Middle frontal gyrus (tissue), 1 donor: ENCODE data around the gene RHBDL1.

Experiments
- DNase-seq: peaks from one replicate; pipeline ENCODE4 v3.0.0-alpha.2; 2015; ENCODE audit warnings: low spot score; ENCODE audit errors: extremely low spot score

Gene RHBDL1

GRCh38 chr16:672851-673250, 2.6 kb upstream of the RHBDL1 start:
- no peak for DNase-seq

- DNase-seq, result no peak
Measured at GRCh38 chr16:673399-673991, 2.0 kb upstream of the RHBDL1 start.

- DNase-seq, result no peak
Measured at GRCh38 chr16:674214-674881, 1.1 kb upstream of the RHBDL1 start.

- no peak for DNase-seq
Measured at GRCh38 chr16:675884-676564, 553 bp downstream of the RHBDL1 start.

- DNase-seq, result no peak
Measured at GRCh38 chr16:676565-676902, 1.1 kb downstream of the RHBDL1 start.

- no peak for DNase-seq
Measured at GRCh38 chr16:676913-677312, 1.4 kb downstream of the RHBDL1 start.

- DNase-seq, result no peak
Measured at GRCh38 chr16:677316-678190, 2.1 kb downstream of the RHBDL1 start.

GRCh38 chr16:678209-678857, 2.9 kb downstream of the RHBDL1 start:
- DNase-seq, result no peak

- DNase-seq, result no peak
Measured at GRCh38 chr16:678858-679813, 3.7 kb downstream of the RHBDL1 start.

- peak; percentile 81 for DNase-seq
Measured at GRCh38 chr16:679814-680624, 4.5 kb downstream of the RHBDL1 start, which contains the start of gene STUB1. Gene STUB1 (plus strand): TSS chr16:680410. CDS start chr16:680526, 116 bp downstream.

- no peak for DNase-seq
Measured at GRCh38 chr16:680625-680945, 5.1 kb downstream of the RHBDL1 start.

GRCh38 chr16:680967-681745, 5.7 kb downstream of the RHBDL1 start:
- DNase-seq, result no peak

GRCh38 chr16:681746-682427, 6.4 kb downstream of the RHBDL1 start:
- DNase-seq, result no peak

GRCh38 chr16:682493-683395, 7.3 kb downstream of the RHBDL1 start:
- DNase-seq, result no peak

- no peak for DNase-seq
Measured at GRCh38 chr16:683396-684070, 8.1 kb downstream of the RHBDL1 start.

- DNase-seq, result peak; percentile 93
Measured at GRCh38 chr16:684071-684794, 8.8 kb downstream of the RHBDL1 start, which contains the start of gene JMJD8. Gene JMJD8 (minus strand): TSS chr16:684334. CDS start chr16:684319, 15 bp downstream.
